K562 (cell line): ENCODE results near the gene CASTOR1. TPM values are rescaled to one million over a fixed set of nuclear protein-coding genes. Genes with fewer than 3 reads are reported as not detected.

Source experiments
- ARID3B ChIP-seq: fragments of 250-450 bp; sonication (Bioruptor Pico); IDR thresholded peaks from 2 replicates; pipeline ENCODE4 v1.4.0; 2020; ENCODE audit warnings: borderline replicate concordance
- BRD9 ChIP-seq: fragments of 450-650 bp; IDR thresholded peaks from 2 replicates; pipeline ENCODE4 v1.6.1; 2018; ENCODE audit warnings: low read depth; ENCODE audit not compliant: partially characterized antibody
- CBFA2T3 ChIP-seq: fragments of 450-650 bp; IDR thresholded peaks from 2 replicates; pipeline ENCODE4 v1.6.1; 2017
- CHD1 ChIP-seq: fragments of 200-600 bp; sonication (generic); IDR thresholded peaks from one replicate; pipeline ENCODE4 v1.6.1; 2012; ENCODE audit warnings: mild to moderate bottlenecking, moderate library complexity, low read length, inconsistent platforms
- CREBBP ChIP-seq: IDR thresholded peaks from one replicate; pipeline ENCODE4 v1.6.1; 2012; ENCODE audit warnings: low read depth, mild to moderate bottlenecking, control low read depth, inconsistent platforms, low read length
- FOXA1 ChIP-seq: fragments of 450-650 bp; IDR thresholded peaks from 2 replicates; pipeline ENCODE4 v1.6.1; 2016; ENCODE audit warnings: mild to moderate bottlenecking, borderline replicate concordance
- FOXO4 ChIP-seq: fragments of 450-650 bp; formaldehyde crosslinking; IDR thresholded peaks from 2 replicates; pipeline ENCODE4 v1.4.0; 2020; ENCODE audit warnings: mild to moderate bottlenecking, moderate library complexity
- HSF4 ChIP-seq: fragments of 250-450 bp; sonication (Bioruptor Pico); IDR thresholded peaks from 2 replicates; pipeline ENCODE4 v2.1.2; 2022; ENCODE audit warnings: mild to moderate bottlenecking, moderate library complexity, borderline replicate concordance
- KAT8 ChIP-seq: fragments of 450-650 bp; IDR thresholded peaks from 2 replicates; pipeline ENCODE4 v1.6.1; 2016; ENCODE audit warnings: low read depth, mild to moderate bottlenecking
- KDM2B ChIP-seq: fragments of 250-450 bp; sonication (Bioruptor Pico); IDR thresholded peaks from 2 replicates; pipeline ENCODE4 v1.8.0; 2021; ENCODE audit warnings: mild to moderate bottlenecking, moderate library complexity
- KLF10 ChIP-seq: fragments of 250-450 bp; sonication (Bioruptor Pico); IDR thresholded peaks from 2 replicates; pipeline ENCODE4 v1.6.1; 2021; ENCODE audit warnings: matching md5 sums
- MCM3 ChIP-seq: fragments of 450-650 bp; IDR thresholded peaks from 2 replicates; pipeline ENCODE4 v1.6.1; 2016
- NCOR1 ChIP-seq: fragments of 450-650 bp; IDR thresholded peaks from 2 replicates; pipeline ENCODE4 v1.6.1; 2016; ENCODE audit warnings: mild to moderate bottlenecking, moderate library complexity
- NFE2 ChIP-seq: IDR thresholded peaks from 2 replicates; pipeline ENCODE4 v1.6.1; 2014; ENCODE audit warnings: antibody characterized with exemption, low read depth
- PATZ1 ChIP-seq: fragments of 250-450 bp; sonication (Bioruptor Pico); IDR thresholded peaks from 2 replicates; pipeline ENCODE4 v1.5.0; 2020; ENCODE audit warnings: mild to moderate bottlenecking, borderline replicate concordance
- RBM17 ChIP-seq: fragments of 200-400 bp; formaldehyde crosslinking; IDR thresholded peaks from 2 replicates; pipeline ENCODE4 v1.6.1; 2017; ENCODE audit warnings: low read depth, mild to moderate bottlenecking, low read length, borderline replicate concordance
- SLC30A9 ChIP-seq: fragments of 250-450 bp; sonication (Bioruptor Pico); IDR thresholded peaks from 2 replicates; pipeline ENCODE4 v1.8.0; 2022; ENCODE audit warnings: mild to moderate bottlenecking, moderate library complexity
- SMAD1 ChIP-seq: fragments of 150-350 bp; IDR thresholded peaks from 2 replicates; pipeline ENCODE4 v1.6.1; 2014; ENCODE audit warnings: low read length, low read depth; ENCODE audit not compliant: partially characterized antibody
- STAT5B ChIP-seq: fragments of 250-450 bp; sonication (Bioruptor Pico); IDR thresholded peaks from 2 replicates; pipeline ENCODE4 v1.8.0; 2021; ENCODE audit warnings: mild to moderate bottlenecking, inconsistent platforms
- XRCC5 ChIP-seq: fragments of 200-400 bp; formaldehyde crosslinking; IDR thresholded peaks from 2 replicates; pipeline ENCODE4 v1.6.1; 2017; ENCODE audit warnings: low read depth, mild to moderate bottlenecking, low read length
- ZNF384 ChIP-seq: IDR thresholded peaks from 2 replicates; pipeline ENCODE4 v1.6.1; 2012; ENCODE audit warnings: low read depth, low read length, improper control_type of control experiment
- ZNF584 ChIP-seq: fragments of 200-800 bp; sonication (Bioruptor generic); IDR thresholded peaks from 2 replicates; pipeline ENCODE4 v1.6.1; 2016; ENCODE audit warnings: low read depth, mild to moderate bottlenecking, missing genetic modification characterization, missing compliant biosample characterization
- polyA plus RNA-seq, 8 experiments: library from polyadenylated mRNA; depleted of rRNA in 4 of 8; stranded (reverse) in 5 of 8; unstranded in 3 of 8; fragments of >200 nt; fragmentation: Nextera tagmentation in 2 of 8; fragmentation: Illumina TruSeq in 1 of 8; extraction: Ambion mirVana in 2 of 8; extraction: Trizol in 1 of 8; gene quantifications; 2 replicates each; pipeline versions ENCODE4 v1.2.1 to v1.2.3, GENCODE V29; 2011 to 2014; ENCODE audit warnings: inconsistent platforms in 1 of 8, missing spikeins in 1 of 8
- total RNA-seq, 7 experiments: library from RNA; depleted of rRNA in 6 of 7; stranded (reverse); fragments of >200 nt in 6 of 7; fragmentation: Illumina TruSeq in 2 of 7; extraction: Trizol in 2 of 7; gene quantifications; 2 replicates each; pipeline versions ENCODE4 v1.2.1 to v1.2.3, GENCODE V29; 2011 to 2021; ENCODE audit warnings: low replicate concordance in 1 of 7
- TF ChIP-seq, protein P1 (sequence below), 2 experiments: fragments of 250-450 bp in 1 of 2; fragments of 450-650 bp in 1 of 2; sonication (Bioruptor Pico) in 1 of 2; IDR thresholded peaks; 2 replicates each; pipeline versions ENCODE4 v1.6.1 to v1.8.0; 2016 to 2021; ENCODE audit warnings: mild to moderate bottlenecking in 2 of 2, moderate library complexity in 2 of 2, missing compliant biosample characterization in 1 of 2, missing genetic modification characterization in 1 of 2
- TF ChIP-seq, protein P2 (sequence below), 2 experiments: fragments of 450-650 bp in 1 of 2; sonication (generic) in 1 of 2; formaldehyde crosslinking in 1 of 2; IDR thresholded peaks in 1 of 2; conservative IDR thresholded peaks in 1 of 2; 2 replicates each; pipeline versions ENCODE4 v1.6.1 to v1.8.1; 2016 to 2023; ENCODE audit warnings: mild to moderate bottlenecking in 2 of 2, moderate library complexity in 2 of 2, inconsistent platforms in 1 of 2, missing genetic modification reagents in 1 of 2

CASTOR1 gene
- total and polyA plus RNA-seq, 9 of the 15 experiments (the other 6 are each of a cell fraction or from before 2014, with no cell fraction given) = 0.35 to 2.6 (median 1.1) TPM

GRCh38 chr22:30314915-30315314 is 25.6 kb upstream of the CASTOR1 start (continued):
- TF ChIP-seq FOXO4 (no peak), ZNF584 (CRISPR knock-in tag) (no peak), HSF4 (CRISPR knock-in tag) (no peak), ARID3B (CRISPR knock-in tag) (no peak), NFE2 (peak; percentile 55), SLC30A9 (no peak), RBM17 (no peak), ZNF384 (no peak), MCM3 (no peak), SMAD1 (no peak), CREBBP (no peak), XRCC5 (no peak), KDM2B (CRISPR knock-in tag) (no peak), KLF10 (CRISPR knock-in tag) (no peak), CBFA2T3 (peak; percentile 57), STAT5B (CRISPR knock-in tag) (no peak), PATZ1 (no peak), CHD1 (no peak), NCOR1 (0 out of 2 replicates have a peak, but pooled peaks have one; percentile 7), KAT8 (no peak), BRD9 (no peak), FOXA1 (no peak)
- TF ChIP-seq, protein P1, sequence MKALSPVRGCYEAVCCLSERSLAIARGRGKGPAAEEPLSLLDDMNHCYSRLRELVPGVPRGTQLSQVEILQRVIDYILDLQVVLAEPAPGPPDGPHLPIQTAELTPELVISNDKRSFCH (CRISPR knock-in tag; IDR thresholded peaks at IDR 0.05) = no peak
- TF ChIP-seq, protein P1 (tag; IDR thresholded peaks at IDR 0.05) = no peak
- TF ChIP-seq, protein P2, sequence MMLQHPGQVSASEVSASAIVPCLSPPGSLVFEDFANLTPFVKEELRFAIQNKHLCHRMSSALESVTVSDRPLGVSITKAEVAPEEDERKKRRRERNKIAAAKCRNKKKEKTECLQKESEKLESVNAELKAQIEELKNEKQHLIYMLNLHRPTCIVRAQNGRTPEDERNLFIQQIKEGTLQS (IDR thresholded peaks at IDR 0.05) = peak; percentile 22; the same call in 1 of the 2 replicates
- TF ChIP-seq, protein P2 (CRISPR knock-in tag; conservative IDR thresholded peaks at IDR 0.05) = no peak
